Smooth muscle cell (in vitro differentiated cells): ENCODE data around the gene ZNF607. TPM values are rescaled to one million over a fixed set of nuclear protein-coding genes. Genes with fewer than 3 reads are reported as not detected.
A peak's percentile ranks its signal among the peaks of the same experiment; 100 is the strongest.

Source experiments
- DNase-seq: peaks from one replicate; lab custom pipeline; 2025; ENCODE audit not compliant: unreplicated experiment; lab: John Stamatoyannopoulos, UW
- H2AFZ ChIP-seq: fragments of 200-600 bp; sonication (generic); 2 replicates; pipeline ENCODE4 v1.6.0; 2016; ENCODE audit warnings: antibody characterized with exemption, low read depth, mild to moderate bottlenecking
- H3F3A ChIP-seq: fragments of 200-600 bp; sonication (generic); 2 replicates; pipeline ENCODE4 v1.6.0; 2017; ENCODE audit warnings: antibody characterized with exemption, low read depth
- H3K27ac ChIP-seq: fragments of 200-600 bp; sonication (generic); 2 replicates; pipeline ENCODE4 v1.5.1; 2016; ENCODE audit warnings: low read depth, mild to moderate bottlenecking
- H3K27me3 ChIP-seq: fragments of 200-600 bp; sonication (generic); 2 replicates; pipeline ENCODE4 v1.6.1; 2016; ENCODE audit warnings: low read depth, mild to moderate bottlenecking
- H3K36me3 ChIP-seq: fragments of 200-600 bp; sonication (generic); 2 replicates; pipeline ENCODE4 v1.5.1; 2016; ENCODE audit warnings: low read depth
- H3K4me1 ChIP-seq: fragments of 200-600 bp; sonication (generic); 2 replicates; pipeline ENCODE4 v1.5.1; 2016; ENCODE audit warnings: low read depth
- H3K4me2 ChIP-seq: fragments of 200-600 bp; sonication (generic); 2 replicates; pipeline ENCODE4 v1.6.0; 2016; ENCODE audit warnings: mild to moderate bottlenecking
- H3K4me3 ChIP-seq: fragments of 200-600 bp; sonication (generic); 2 replicates; pipeline ENCODE4 v1.5.1; 2016; ENCODE audit warnings: mild to moderate bottlenecking
- H3K79me2 ChIP-seq: fragments of 200-600 bp; sonication (generic); 2 replicates; pipeline ENCODE4 v1.6.0; 2016; ENCODE audit warnings: low read depth, mild to moderate bottlenecking
- H3K9ac ChIP-seq: fragments of 200-600 bp; sonication (generic); 2 replicates; pipeline ENCODE4 v1.6.0; 2016; ENCODE audit warnings: low read depth
- H3K9me3 ChIP-seq: fragments of 200-600 bp; sonication (generic); replicated peaks from 2 replicates; pipeline ENCODE4 v1.5.1; 2016; ENCODE audit warnings: low read depth
- H4K20me1 ChIP-seq: fragments of 200-600 bp; sonication (generic); 2 replicates; pipeline ENCODE4 v1.6.0; 2016; ENCODE audit warnings: low read depth
- CTCF ChIP-seq: fragments of 200-600 bp; sonication (generic); IDR thresholded peaks from 2 replicates; pipeline ENCODE4 v1.5.1; 2017; ENCODE audit warnings: borderline replicate concordance, mild to moderate bottlenecking, antibody characterized with exemption; ENCODE audit not compliant: insufficient read depth, poor library complexity, severe bottlenecking
- WGBS: methylation state at CpG from one replicate; pipeline ENCODE4 v1.1.7; 2016; ENCODE audit warnings: low lambda C conversion rate; 5-methylcytosine and 5-hydroxymethylcytosine counted together
- polyA plus RNA-seq: library from polyadenylated mRNA; unstranded; fragments of >200 nt; fragmentation: Nextera tagmentation; extraction: Ambion mirVana; gene quantifications from 2 replicates; pipeline ENCODE4 v1.2.1, GENCODE V29; 2016
- total RNA-seq: library from RNA; depleted of rRNA; stranded (reverse); fragments of >200 nt; gene quantifications from 2 replicates; pipeline ENCODE4 v1.2.3, GENCODE V29; 2014

ZNF607 gene
- total and polyA plus RNA-seq, 2 experiments from 2014 or later, result 3.1 to 3.6 TPM

- H2AFZ ChIP-seq, result no peak overlapping the region
- H3K4me2 ChIP-seq, result no peak overlapping the region
- H4K20me1 ChIP-seq, result no peaks in the 10 kb centered on the region
- no peak overlapping the region for H3K27ac ChIP-seq
- WGBS, result 95% methylated on average over 2 of the region's 2 CpGs
- no peaks in the 10 kb centered on the region for H3K79me2 ChIP-seq
- no peaks in the 10 kb centered on the region for H3K27me3 ChIP-seq
- no peak overlapping the region for H3K4me3 ChIP-seq
- no peak for TF ChIP-seq CTCF
- no peaks in the 10 kb centered on the region for H3K9me3 ChIP-seq
- H3K36me3 ChIP-seq, result no peaks in the 10 kb centered on the region
- no peaks in the 10 kb centered on the region for H3F3A ChIP-seq
- H3K9ac ChIP-seq, result no peak overlapping the region
- no peaks in the 10 kb centered on the region for H3K4me1 ChIP-seq
- no peak for DNase-seq
Observed at GRCh38 chr19:37725181-37725580, 5.6 kb upstream of the ZNF607 start.

GRCh38 chr19:37719927-37720265 lies 335 bp upstream of the ZNF607 start:
- no peak for TF ChIP-seq CTCF
- H3K27ac ChIP-seq, result no peak overlapping the region
- peaks cover 8% of the 10 kb centered on the region for H3K4me1 ChIP-seq
- no peaks in the 10 kb centered on the region for H3K9me3 ChIP-seq
- no peak for DNase-seq
- H3K9ac ChIP-seq, result no peak overlapping the region
- peak overlapping the region; percentile 93 for H3K4me2 ChIP-seq
- peak overlapping the region; percentile 98 for H2AFZ ChIP-seq
- H3K27me3 ChIP-seq, result no peaks in the 10 kb centered on the region
- H3K4me3 ChIP-seq, result peak overlapping the region; percentile 89
- 20% methylated on average over 8 of the region's 8 CpGs for WGBS
- H3F3A ChIP-seq, result no peaks in the 10 kb centered on the region
- no peaks in the 10 kb centered on the region for H3K36me3 ChIP-seq
- H4K20me1 ChIP-seq, result no peaks in the 10 kb centered on the region
- peaks cover 17% of the 10 kb centered on the region for H3K79me2 ChIP-seq

- TF ChIP-seq CTCF, result no peak
- H3K79me2 ChIP-seq, result peaks cover 22% of the 10 kb centered on the region
- H3K9ac ChIP-seq, result no peak overlapping the region
- 55% methylated on average over 10 of the region's 10 CpGs for WGBS
- DNase-seq, result no peak
- peak overlapping the region; percentile 89 for H3K4me3 ChIP-seq
- no peaks in the 10 kb centered on the region for H3K27me3 ChIP-seq
- no peaks in the 10 kb centered on the region for H4K20me1 ChIP-seq
- no peaks in the 10 kb centered on the region for H3K36me3 ChIP-seq
- no peak overlapping the region for H3K27ac ChIP-seq
- peaks cover 8% of the 10 kb centered on the region for H3K4me1 ChIP-seq
- peak overlapping the region; percentile 98 for H2AFZ ChIP-seq
- peak overlapping the region; percentile 93 for H3K4me2 ChIP-seq
- no peaks in the 10 kb centered on the region for H3F3A ChIP-seq
- no peaks in the 10 kb centered on the region for H3K9me3 ChIP-seq
Observed at GRCh38 chr19:37718304-37718703, 1.3 kb downstream of the ZNF607 start.

- Histone ChIP-seq H3K27me3 (no peaks in the 10 kb centered on the region), H3K9ac (no peak overlapping the region), H3K4me3 (no peak overlapping the region), H3K79me2 (peaks cover 22% of the 10 kb centered on the region), H3K9me3 (no peaks in the 10 kb centered on the region), H3F3A (no peaks in the 10 kb centered on the region), H2AFZ (no peak overlapping the region), H3K27ac (no peak overlapping the region), H3K36me3 (no peaks in the 10 kb centered on the region), H4K20me1 (no peaks in the 10 kb centered on the region), H3K4me2 (no peak overlapping the region), H3K4me1 (peaks cover 8% of the 10 kb centered on the region)
- DNase-seq, result no peak
- no peak for TF ChIP-seq CTCF
- 97% methylated on average over 2 of the region's 2 CpGs for WGBS
Observed at GRCh38 chr19:37716140-37716539, 3.4 kb downstream of the ZNF607 start.
